ENCODE measurements around the gene BCAS3.

The BCAS3 gene

DNA sequence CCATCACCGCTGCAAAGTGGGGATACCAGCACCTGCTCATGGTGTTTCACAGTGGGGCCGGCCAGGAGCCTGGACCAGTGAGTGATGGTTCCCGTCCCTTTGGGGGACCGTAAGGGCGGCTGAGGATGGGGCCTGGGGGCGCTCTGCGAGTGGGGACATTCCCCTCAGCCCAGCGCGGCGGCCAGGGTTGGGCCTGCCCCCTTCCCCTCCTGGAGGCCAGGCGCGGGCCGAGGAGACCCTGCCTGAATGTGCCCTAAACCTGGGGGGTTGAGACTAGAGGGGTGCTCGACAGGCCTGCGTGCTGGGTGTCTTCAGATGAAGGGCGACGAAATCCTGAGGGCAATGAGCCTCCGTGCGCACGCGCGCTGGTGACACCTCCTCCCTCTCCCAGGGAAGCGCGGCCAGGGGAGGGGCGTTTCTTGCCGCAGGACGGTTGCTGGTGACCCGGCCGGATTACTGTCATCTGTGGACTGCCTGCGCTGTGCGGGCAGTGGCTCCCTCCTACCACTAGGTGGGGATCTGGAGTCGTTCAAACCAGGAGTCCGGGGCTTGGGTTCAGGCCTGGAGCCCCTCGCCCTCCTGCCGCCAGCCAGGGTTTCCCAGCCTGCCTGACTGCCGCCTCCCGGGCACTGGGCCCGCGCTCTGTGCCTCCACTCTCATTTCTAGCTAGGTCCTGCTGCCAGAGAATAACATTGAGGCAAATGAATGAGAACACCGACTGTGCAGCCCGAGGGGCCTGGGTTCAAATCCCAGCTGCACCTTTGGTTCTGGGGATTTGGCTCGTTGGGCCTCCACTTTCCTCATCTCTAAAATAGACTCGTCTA, 739.1 kb downstream of the BCAS3 start:
- no peak overlapping the region for H3K27ac ChIP-seq
- peaks cover 6% of the 10 kb centered on the region for H3K27me3 ChIP-seq (replicated peaks)
- TF ChIP-seq, protein P1, sequence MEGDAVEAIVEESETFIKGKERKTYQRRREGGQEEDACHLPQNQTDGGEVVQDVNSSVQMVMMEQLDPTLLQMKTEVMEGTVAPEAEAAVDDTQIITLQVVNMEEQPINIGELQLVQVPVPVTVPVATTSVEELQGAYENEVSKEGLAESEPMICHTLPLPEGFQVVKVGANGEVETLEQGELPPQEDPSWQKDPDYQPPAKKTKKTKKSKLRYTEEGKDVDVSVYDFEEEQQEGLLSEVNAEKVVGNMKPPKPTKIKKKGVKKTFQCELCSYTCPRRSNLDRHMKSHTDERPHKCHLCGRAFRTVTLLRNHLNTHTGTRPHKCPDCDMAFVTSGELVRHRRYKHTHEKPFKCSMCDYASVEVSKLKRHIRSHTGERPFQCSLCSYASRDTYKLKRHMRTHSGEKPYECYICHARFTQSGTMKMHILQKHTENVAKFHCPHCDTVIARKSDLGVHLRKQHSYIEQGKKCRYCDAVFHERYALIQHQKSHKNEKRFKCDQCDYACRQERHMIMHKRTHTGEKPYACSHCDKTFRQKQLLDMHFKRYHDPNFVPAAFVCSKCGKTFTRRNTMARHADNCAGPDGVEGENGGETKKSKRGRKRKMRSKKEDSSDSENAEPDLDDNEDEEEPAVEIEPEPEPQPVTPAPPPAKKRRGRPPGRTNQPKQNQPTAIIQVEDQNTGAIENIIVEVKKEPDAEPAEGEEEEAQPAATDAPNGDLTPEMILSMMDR (IDR thresholded peaks at IDR 0.05; ENCODE audit: low read depth, low read length, missing control alignments), result peak; percentile 98
- peak; percentile 77 for DNase-seq
- no peaks in the 10 kb centered on the region for H3K36me3 ChIP-seq (replicated peaks)
- H3K4me3 ChIP-seq (ENCODE audit: low read depth, low read length), result peak overlapping the region; percentile 40
- in situ Hi-C loops (cut with HindIII; ENCODE audit: low pct_ligation_motif_present, low sequenced_read_pairs), result no loop called here

DNA sequence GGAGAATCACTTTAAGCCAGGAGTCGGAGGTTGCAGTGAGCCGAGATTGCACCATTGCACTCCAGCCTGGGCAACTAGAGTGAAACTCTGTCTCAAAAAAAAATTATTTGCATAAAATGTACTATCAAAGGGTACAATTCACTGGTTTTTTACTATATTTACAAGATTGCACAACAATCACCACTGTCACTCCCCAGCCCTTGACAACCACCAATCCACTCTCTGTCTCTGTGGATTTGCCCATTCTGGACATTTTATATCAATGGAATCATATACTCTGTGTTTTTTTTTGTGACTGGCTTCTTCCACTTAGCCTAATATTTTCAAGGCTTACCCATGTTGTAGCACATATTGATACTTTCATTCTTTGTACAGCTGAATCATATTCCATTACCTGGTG, 740.8 kb downstream of the BCAS3 start:
- H3K36me3 ChIP-seq (replicated peaks), result no peaks in the 10 kb centered on the region
- DNase-seq, result no peak
- H3K27ac ChIP-seq, result no peak overlapping the region
- TF ChIP-seq, protein P1 (IDR thresholded peaks at IDR 0.05; ENCODE audit: low read depth, low read length, missing control alignments), result no peak
- H3K4me3 ChIP-seq (ENCODE audit: low read depth, low read length), result no peak overlapping the region
- peaks cover 6% of the 10 kb centered on the region for H3K27me3 ChIP-seq (replicated peaks)
- in situ Hi-C loops (cut with HindIII; ENCODE audit: low pct_ligation_motif_present, low sequenced_read_pairs), result no loop called here

DNA sequence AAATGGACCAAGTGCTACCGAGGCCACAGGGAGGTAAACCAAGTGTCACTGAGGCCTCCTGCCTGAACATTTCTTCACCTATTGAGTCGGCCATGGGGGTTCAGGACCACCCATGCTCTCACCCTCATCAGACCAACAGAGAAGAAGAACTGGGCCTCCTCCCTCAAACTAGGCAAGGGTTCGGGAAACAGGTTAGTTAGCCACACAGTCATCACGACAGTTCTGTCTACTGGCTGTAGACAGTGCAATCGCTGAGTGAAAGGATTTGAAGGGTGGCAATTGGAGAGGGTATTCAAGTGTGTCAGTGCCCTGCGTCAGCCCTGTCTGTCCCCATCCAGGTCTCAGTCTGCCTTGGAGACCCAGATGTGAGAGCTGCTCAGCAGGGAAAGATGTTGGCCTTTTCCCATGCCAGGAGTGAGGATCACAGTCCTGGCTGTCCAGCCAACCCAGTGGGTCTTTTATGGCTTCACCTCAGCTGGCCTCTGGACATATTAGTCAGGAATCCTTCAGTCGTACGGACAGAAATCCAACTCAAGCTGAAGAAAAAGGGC, 741.9 kb downstream of the BCAS3 start:
- Histone ChIP-seq H3K4me3 (ENCODE audit: low read depth, low read length) (no peak overlapping the region), H3K27ac (no peak overlapping the region), H3K36me3 (replicated peaks) (no peaks in the 10 kb centered on the region), H3K27me3 (replicated peaks) (peaks cover 6% of the 10 kb centered on the region)
- DNase-seq, result no peak
- in situ Hi-C loops (cut with HindIII; ENCODE audit: low pct_ligation_motif_present, low sequenced_read_pairs), result no loop called here
- TF ChIP-seq, protein P1 (IDR thresholded peaks at IDR 0.05; ENCODE audit: low read depth, low read length, missing control alignments), result no peak

DNA sequence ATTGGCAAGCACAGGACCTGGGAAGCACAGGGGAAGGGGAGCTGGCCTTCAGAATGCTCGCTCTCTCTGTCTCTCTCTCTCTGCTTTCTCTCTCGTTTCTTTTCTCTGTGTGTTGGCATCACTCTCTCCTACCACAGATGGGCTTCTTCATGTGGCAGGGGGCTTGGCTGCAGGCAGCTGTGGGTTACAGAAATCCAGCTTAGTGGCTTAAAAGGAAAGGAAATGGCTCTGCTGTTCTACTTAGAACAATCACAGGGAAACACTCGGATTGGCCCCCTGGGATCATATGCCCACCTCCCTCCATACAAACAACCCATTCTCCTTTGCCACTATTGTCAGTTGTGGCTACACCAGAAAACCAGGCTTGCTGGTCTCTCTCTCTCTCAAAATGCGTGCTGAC, 742.4 kb downstream of the BCAS3 start:
- DNase-seq, result no peak
- H3K36me3 ChIP-seq (replicated peaks), result no peaks in the 10 kb centered on the region
- in situ Hi-C loops (cut with HindIII; ENCODE audit: low pct_ligation_motif_present, low sequenced_read_pairs), result no loop called here
- TF ChIP-seq, protein P1 (IDR thresholded peaks at IDR 0.05; ENCODE audit: low read depth, low read length, missing control alignments), result no peak
- H3K27ac ChIP-seq, result no peak overlapping the region
- no peak overlapping the region for H3K4me3 ChIP-seq (ENCODE audit: low read depth, low read length)
- peaks cover 6% of the 10 kb centered on the region for H3K27me3 ChIP-seq (replicated peaks)

DNA sequence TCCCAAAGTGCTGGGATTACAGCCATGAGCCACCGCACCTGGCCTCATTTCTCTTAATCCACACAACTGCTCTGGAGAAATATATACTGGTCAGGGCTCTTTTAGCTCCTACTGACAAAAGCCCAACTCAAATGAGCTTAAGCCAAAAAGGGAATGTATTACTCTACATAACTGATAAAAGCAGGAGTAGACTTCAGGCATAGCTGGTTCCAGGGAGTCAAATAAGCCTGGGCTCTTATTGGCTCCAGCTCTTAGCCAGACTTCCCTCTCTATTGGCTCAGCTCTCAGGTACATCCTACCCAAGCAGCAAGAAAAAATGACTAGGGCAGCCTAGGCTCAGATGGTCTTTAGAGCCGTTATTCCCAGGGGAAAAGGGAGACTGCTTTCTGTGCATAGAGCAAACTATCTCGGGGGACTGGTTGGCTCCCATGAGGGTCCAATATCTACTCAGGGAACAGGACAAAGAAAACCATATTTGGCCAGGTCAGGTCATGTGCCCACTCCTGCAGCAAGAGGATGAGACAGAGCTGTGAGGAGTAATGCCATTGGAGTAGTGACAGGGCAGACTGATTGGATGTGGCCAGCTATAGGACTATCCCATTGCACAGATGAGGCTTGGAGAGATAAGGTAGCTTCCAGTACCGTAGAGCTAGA, 743.2 kb downstream of the BCAS3 start:
- no peaks in the 10 kb centered on the region for H3K36me3 ChIP-seq (replicated peaks)
- TF ChIP-seq, protein P1 (IDR thresholded peaks at IDR 0.05; ENCODE audit: low read depth, low read length, missing control alignments), result no peak
- H3K4me3 ChIP-seq (ENCODE audit: low read depth, low read length), result no peak overlapping the region
- in situ Hi-C loops (cut with HindIII; ENCODE audit: low pct_ligation_motif_present, low sequenced_read_pairs), result no loop called here
- peaks cover 6% of the 10 kb centered on the region for H3K27me3 ChIP-seq (replicated peaks)
- no peak overlapping the region for H3K27ac ChIP-seq
- DNase-seq, result no peak

Data from brain microvascular endothelial cell (primary cell).